Erythroblast (primary cell): ENCODE results near the gene CACNA1E.

Source experiments
- GATA1 ChIP-seq: IDR thresholded peaks from 2 replicates; pipeline ENCODE4 v1.6.1; 2011; ENCODE audit warnings: low read depth, mild to moderate bottlenecking, control low read depth, low read length, moderate library complexity
- POLR2A ChIP-seq: IDR thresholded peaks from 2 replicates; pipeline ENCODE4 v1.6.1; 2011; ENCODE audit warnings: mild to moderate bottlenecking, low read length

- TF ChIP-seq POLR2A: no peak
- TF ChIP-seq GATA1: no peak
Measured at GRCh38 chr1:181655756-181656155, 172.4 kb downstream of the CACNA1E start.
